ENCODE data around the gene PRKN. TPM values are rescaled to one million over a fixed set of nuclear protein-coding genes. Genes with fewer than 3 reads are reported as not detected.

Gene PRKN
- polyA plus RNA-seq, 1 donor, result 4.6 TPM

- no peak for DNase-seq (ENCODE audit: low read depth)
These were observed 347.7 kb downstream of the PRKN start for GRCh38 chr6:162379757-162380409.

GRCh38 chr6:162377735-162378134 lies 349.8 kb downstream of the PRKN start:
- no peak for DNase-seq (ENCODE audit: low read depth)

GRCh38 chr6:162373868-162374267 lies 353.7 kb downstream of the PRKN start:
- no peak for DNase-seq (ENCODE audit: low read depth)

- no peak for DNase-seq (ENCODE audit: low read depth)
These were observed 354.4 kb downstream of the PRKN start for GRCh38 chr6:162373192-162373591.

- DNase-seq (ENCODE audit: low read depth), result no peak
These were observed 355.5 kb downstream of the PRKN start for GRCh38 chr6:162372106-162372505.

- no peak for DNase-seq (ENCODE audit: low read depth)
These were observed 356.4 kb downstream of the PRKN start for GRCh38 chr6:162371121-162371520.

GRCh38 chr6:162369091-162369490 lies 358.5 kb downstream of the PRKN start:
- DNase-seq (ENCODE audit: low read depth), result no peak

GRCh38 chr6:162364488-162364887 lies 363.1 kb downstream of the PRKN start:
- DNase-seq (ENCODE audit: low read depth), result no peak

- DNase-seq (ENCODE audit: low read depth), result no peak
These were observed 363.8 kb downstream of the PRKN start for GRCh38 chr6:162363757-162364156.

- DNase-seq (ENCODE audit: low read depth), result no peak
These were observed 366.5 kb downstream of the PRKN start for GRCh38 chr6:162360901-162361567.

- no peak for DNase-seq (ENCODE audit: low read depth)
These were observed 368.9 kb downstream of the PRKN start for GRCh38 chr6:162358625-162359024.

GRCh38 chr6:162345051-162345511 lies 382.5 kb downstream of the PRKN start:
- DNase-seq (ENCODE audit: low read depth), result no peak

GRCh38 chr6:162344646-162345010 lies 382.9 kb downstream of the PRKN start:
- DNase-seq (ENCODE audit: low read depth), result no peak

GRCh38 chr6:162343936-162344645 lies 383.5 kb downstream of the PRKN start:
- no peak for DNase-seq (ENCODE audit: low read depth)

- DNase-seq (ENCODE audit: low read depth), result no peak
These were observed 384.2 kb downstream of the PRKN start for GRCh38 chr6:162343198-162343935.

- no peak for DNase-seq (ENCODE audit: low read depth)
These were observed 390.2 kb downstream of the PRKN start for GRCh38 chr6:162337412-162337811.

GRCh38 chr6:162336359-162336758 lies 391.2 kb downstream of the PRKN start:
- DNase-seq (ENCODE audit: low read depth), result no peak

GRCh38 chr6:162332365-162332764 lies 395.2 kb downstream of the PRKN start:
- no peak for DNase-seq (ENCODE audit: low read depth)

GRCh38 chr6:162331911-162332310 lies 395.7 kb downstream of the PRKN start:
- no peak for DNase-seq (ENCODE audit: low read depth)

- no peak for DNase-seq (ENCODE audit: low read depth)
These were observed 401.7 kb downstream of the PRKN start for GRCh38 chr6:162325826-162326225.

GRCh38 chr6:162325051-162325450 lies 402.5 kb downstream of the PRKN start:
- DNase-seq (ENCODE audit: low read depth), result no peak

GRCh38 chr6:162315291-162315690 lies 412.3 kb downstream of the PRKN start:
- no peak for DNase-seq (ENCODE audit: low read depth)
